Measurements from ENCODE around the gene PSMD1. TPM values are rescaled to one million over a fixed set of nuclear protein-coding genes. Genes with fewer than 3 reads are reported as not detected.

Gene PSMD1
- total RNA-seq, 4 donors from 2014 or later: 53.9 to 86.9 (median 64.4) TPM

GRCh38 chr2:231050018-231050901 lies 6.4 kb upstream of the PSMD1 start:
- no peak for TF ChIP-seq CTCF (IDR thresholded peaks at IDR 0.05; ENCODE audit: low read depth)

- no peak for TF ChIP-seq CTCF (IDR thresholded peaks at IDR 0.05; ENCODE audit: low read depth)
Observed at GRCh38 chr2:231051116-231051515, 5.6 kb upstream of the PSMD1 start.

- no peak for TF ChIP-seq CTCF (IDR thresholded peaks at IDR 0.05; ENCODE audit: low read depth)
Observed at GRCh38 chr2:231052494-231053451, 3.9 kb upstream of the PSMD1 start.

GRCh38 chr2:231053846-231054245 lies 2.8 kb upstream of the PSMD1 start:
- TF ChIP-seq CTCF (IDR thresholded peaks at IDR 0.05; ENCODE audit: low read depth): no peak

GRCh38 chr2:231057590-231057989 lies 923 bp downstream of the PSMD1 start:
- no peak for TF ChIP-seq CTCF (IDR thresholded peaks at IDR 0.05; ENCODE audit: low read depth)

GRCh38 chr2:231058761-231059550 lies 2.3 kb downstream of the PSMD1 start:
- TF ChIP-seq CTCF (IDR thresholded peaks at IDR 0.05; ENCODE audit: low read depth): no peak
